GM10266 (cell line): ENCODE measurements around the gene ZNF532.

Experiments used
- DNase-seq: peaks from one replicate; pipeline ENCODE4 v3.0.0; 2012; ENCODE audit errors: extremely low spot score
- TF ChIP-seq, protein P1 (sequence below): IDR thresholded peaks from 2 replicates; pipeline ENCODE4 v1.5.1; 2012; ENCODE audit warnings: mild to moderate bottlenecking, low read depth; ENCODE audit not compliant: control insufficient read depth, insufficient read depth; ENCODE audit errors: missing control alignments

ZNF532 gene

GRCh38 chr18:58929206-58929605 is 64.5 kb downstream of the ZNF532 start:
- TF ChIP-seq, protein P1, sequence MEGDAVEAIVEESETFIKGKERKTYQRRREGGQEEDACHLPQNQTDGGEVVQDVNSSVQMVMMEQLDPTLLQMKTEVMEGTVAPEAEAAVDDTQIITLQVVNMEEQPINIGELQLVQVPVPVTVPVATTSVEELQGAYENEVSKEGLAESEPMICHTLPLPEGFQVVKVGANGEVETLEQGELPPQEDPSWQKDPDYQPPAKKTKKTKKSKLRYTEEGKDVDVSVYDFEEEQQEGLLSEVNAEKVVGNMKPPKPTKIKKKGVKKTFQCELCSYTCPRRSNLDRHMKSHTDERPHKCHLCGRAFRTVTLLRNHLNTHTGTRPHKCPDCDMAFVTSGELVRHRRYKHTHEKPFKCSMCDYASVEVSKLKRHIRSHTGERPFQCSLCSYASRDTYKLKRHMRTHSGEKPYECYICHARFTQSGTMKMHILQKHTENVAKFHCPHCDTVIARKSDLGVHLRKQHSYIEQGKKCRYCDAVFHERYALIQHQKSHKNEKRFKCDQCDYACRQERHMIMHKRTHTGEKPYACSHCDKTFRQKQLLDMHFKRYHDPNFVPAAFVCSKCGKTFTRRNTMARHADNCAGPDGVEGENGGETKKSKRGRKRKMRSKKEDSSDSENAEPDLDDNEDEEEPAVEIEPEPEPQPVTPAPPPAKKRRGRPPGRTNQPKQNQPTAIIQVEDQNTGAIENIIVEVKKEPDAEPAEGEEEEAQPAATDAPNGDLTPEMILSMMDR, result no peak
- DNase-seq, result no peak

- no peak for DNase-seq
- TF ChIP-seq, protein P1, result no peak
These were observed 69.7 kb downstream of the ZNF532 start for GRCh38 chr18:58934356-58934755.

DNA sequence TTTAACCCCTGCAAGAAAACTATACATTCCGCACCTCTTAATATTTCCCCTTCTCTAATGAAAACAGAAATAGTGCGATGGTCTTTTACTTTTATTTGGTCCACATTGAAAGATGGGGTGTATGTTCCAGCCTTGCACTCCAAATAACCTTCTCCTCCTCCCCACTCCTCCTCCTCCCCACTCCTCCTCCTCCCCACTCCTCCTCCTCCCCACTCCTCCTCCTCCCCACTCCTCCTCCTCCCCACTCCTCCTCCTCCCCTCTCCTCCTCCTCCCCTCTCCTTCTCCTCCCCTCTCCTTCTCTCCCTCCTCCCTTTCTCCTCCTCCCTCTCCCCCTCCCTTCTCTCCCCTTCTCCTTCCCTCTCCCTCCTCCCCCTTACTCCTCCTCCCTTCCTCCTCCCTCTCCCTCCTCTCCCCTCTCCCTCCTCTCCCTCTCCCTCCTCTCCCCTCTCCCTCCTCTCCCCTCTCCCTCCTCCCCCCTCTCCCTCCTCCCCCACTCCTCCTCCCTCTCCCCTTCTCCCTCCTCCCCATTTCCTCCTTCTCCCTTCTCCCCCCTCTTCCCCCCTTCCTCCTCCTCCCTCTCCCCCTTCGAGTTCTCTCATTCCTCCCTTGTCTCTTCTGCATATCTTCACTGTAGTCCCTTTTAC is 70.4 kb downstream of the ZNF532 start:
- no peak for DNase-seq
- TF ChIP-seq, protein P1, result no peak

GRCh38 chr18:58937071-58937886 is 72.6 kb downstream of the ZNF532 start:
- DNase-seq, result no peak
- TF ChIP-seq, protein P1, result no peak

DNA sequence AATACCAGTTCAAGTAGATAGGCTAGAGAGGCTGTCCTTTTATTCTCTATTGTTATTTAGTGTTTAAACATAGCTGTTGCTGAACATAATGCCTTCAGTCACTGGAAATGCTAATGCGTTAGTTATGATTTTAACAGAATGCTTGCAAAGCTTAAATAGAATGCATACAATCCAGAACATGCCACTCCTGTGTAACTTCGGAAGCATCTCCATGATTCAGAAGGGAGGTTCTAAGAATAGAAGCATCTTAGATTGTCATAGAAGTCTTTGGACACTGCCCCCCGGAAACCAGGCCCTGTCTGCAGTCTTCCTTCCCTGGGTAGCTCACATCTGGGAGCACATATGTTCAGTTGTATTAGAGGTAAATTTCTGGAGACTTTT is 73.2 kb downstream of the ZNF532 start:
- TF ChIP-seq, protein P1, result no peak

DNA sequence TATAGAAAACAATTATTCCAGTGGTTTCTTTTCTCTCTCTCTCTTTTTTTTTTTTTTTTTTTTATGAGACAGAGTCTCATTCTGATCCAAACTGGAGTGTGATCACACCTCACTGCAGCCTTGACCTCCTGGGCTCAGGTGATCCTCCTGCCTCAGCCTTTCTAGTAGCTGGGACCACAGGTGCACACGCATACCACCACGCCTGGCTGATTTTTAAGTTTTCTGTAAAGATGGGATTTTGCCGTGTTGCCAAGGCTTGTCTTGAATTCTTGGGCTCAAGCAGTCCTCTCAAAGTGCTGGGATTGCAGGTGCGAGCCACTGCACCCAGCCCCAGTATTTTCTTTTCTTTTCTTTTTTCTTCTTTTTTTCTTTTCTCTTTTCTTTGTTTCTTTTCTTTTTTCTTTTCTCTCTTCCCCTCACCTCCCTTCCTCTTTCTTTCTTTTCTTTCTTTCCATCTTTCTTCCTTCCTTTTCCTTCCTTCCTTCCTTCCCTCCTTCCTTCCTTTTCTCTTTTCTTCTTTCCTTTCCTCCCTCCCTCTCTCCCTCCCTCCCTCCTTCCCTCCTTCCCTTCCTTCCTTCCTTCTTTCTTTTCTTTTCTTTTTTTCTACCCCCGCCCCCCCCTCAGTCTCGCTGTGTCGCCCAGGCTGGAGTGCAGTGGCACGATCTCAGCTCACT is 76.9 kb downstream of the ZNF532 start:
- TF ChIP-seq, protein P1, result no peak
- no peak for DNase-seq

More for the DNA sequence above, 73.2 kb downstream of the ZNF532 start:
- DNase-seq, result no peak
